Esophagus muscularis mucosa (tissue), 4 donors: ENCODE measurements around the gene GAS2L1. TPM values are rescaled to one million over a fixed set of nuclear protein-coding genes. Genes with fewer than 3 reads are reported as not detected.

Source experiments
- DNase-seq: peaks from one replicate; pipeline ENCODE4 v3.0.0-alpha.2; 2017; ENCODE audit errors: extremely low spot score
- H3K27ac ChIP-seq, 4 donors: fragments of 200-600 bp; sonication (generic); replicated peaks in 1 of 4; 1 replicate in 3 of 4; 2 replicates in 1 of 4; pipeline ENCODE4 v1.5.1; 2016 to 2019; ENCODE audit warnings: mild to moderate bottlenecking in 1 of 4
- H3K27me3 ChIP-seq, 4 donors: fragments of 200-600 bp; sonication (generic); one replicate each; pipeline versions ENCODE4 v1.5.1 to v1.6.0; 2016 to 2019
- H3K36me3 ChIP-seq, 4 donors: fragments of 200-600 bp; sonication (generic); one replicate each; pipeline ENCODE4 v1.5.1; 2016 to 2019
- H3K4me1 ChIP-seq, 4 donors: fragments of 200-600 bp; sonication (generic); one replicate each; pipeline ENCODE4 v1.5.1; 2016 to 2019
- H3K4me3 ChIP-seq, 4 donors: fragments of 200-600 bp; sonication (generic); 1 replicate in 2 of 4; 2 replicates in 2 of 4; pipeline ENCODE4 v1.5.1; 2016 to 2019; ENCODE audit warnings: mild to moderate bottlenecking in 4 of 4, moderate library complexity in 1 of 4
- H3K9me3 ChIP-seq, 4 donors: fragments of 200-600 bp; sonication (generic); 1 replicate in 3 of 4; 2 replicates in 1 of 4; pipeline ENCODE4 v1.5.1; 2016 to 2019
- EP300 ChIP-seq: sonication (generic); formaldehyde crosslinking; IDR thresholded peaks from one replicate; pipeline ENCODE4 v1.6.1; 2017; ENCODE audit warnings: antibody characterized with exemption
- POLR2A ChIP-seq: fragments of 450-650 bp; IDR thresholded peaks from one replicate; pipeline ENCODE4 v1.6.1; 2017; ENCODE audit warnings: antibody characterized with exemption, moderate library complexity, mild to moderate bottlenecking, low read depth
- POLR2AphosphoS5 ChIP-seq, 2 donors: sonication (generic); formaldehyde crosslinking; IDR thresholded peaks; one replicate each; pipeline ENCODE4 v1.6.1; 2017; ENCODE audit warnings: antibody characterized with exemption in 2 of 2
- WGBS: methylation state at CpG from one replicate; pipeline ENCODE4 v1.1.5; 2018; 5-methylcytosine and 5-hydroxymethylcytosine counted together
- intact Hi-C: fragments of 100-400 bp; cut with DNase I; formaldehyde crosslinking; loops from one replicate; pipeline ENCODE4 v1.15.1; 2023
- total RNA-seq, 4 donors: library from RNA; depleted of rRNA; stranded (reverse); fragments of >200 nt; gene quantifications; one replicate each; pipeline versions ENCODE4 v1.1.0 to v1.2.1, GENCODE V29; 2016
- TF ChIP-seq, protein P1 (sequence below), 3 experiments: fragments of 200-600 bp in 2 of 3; fragments of 450-650 bp in 1 of 3; sonication (generic) in 2 of 3; IDR thresholded peaks; one replicate each; pipeline ENCODE4 v1.5.1; 2017 to 2019; ENCODE audit warnings: antibody characterized with exemption in 3 of 3, mild to moderate bottlenecking in 2 of 3, moderate library complexity in 1 of 3

GAS2L1 gene
- total RNA-seq, 4 donors from 2014 or later, result 25.8 to 63.9 (median 38.8) TPM

DNA sequence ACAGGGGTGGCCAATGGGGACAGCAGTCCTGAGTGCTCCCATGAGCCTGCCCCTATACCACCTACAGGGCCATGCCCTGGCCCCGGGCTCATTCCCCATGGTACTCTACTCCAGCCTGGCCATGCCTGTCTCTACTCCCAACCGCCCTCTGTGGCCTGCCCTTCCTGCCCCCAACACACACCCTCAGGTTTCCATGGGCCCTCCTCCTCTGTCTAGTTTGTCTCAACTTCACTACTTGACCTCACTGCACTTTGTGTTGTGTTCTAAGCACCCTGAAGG is 35.3 kb downstream of the GAS2L1 start:
- Histone ChIP-seq H3K4me1 (peaks cover 22 to 41% (median 34%) of the 10 kb centered on the region in 4 donors), H3K9me3 (no peaks in the 10 kb centered on the region), H3K4me3 (no peak overlapping the region), H3K27me3 (no peaks in the 10 kb centered on the region), H3K36me3 (peaks cover 45 to 92% (median 80%) of the 10 kb centered on the region in 4 donors), H3K27ac (no peak overlapping the region)
- WGBS, result 100% methylated on average over 1 of the region's 2 CpGs
- TF ChIP-seq POLR2AphosphoS5 (IDR thresholded peaks at IDR 0.05) (no peak), POLR2A (no peak), EP300 (no peak)
- TF ChIP-seq, protein P1, sequence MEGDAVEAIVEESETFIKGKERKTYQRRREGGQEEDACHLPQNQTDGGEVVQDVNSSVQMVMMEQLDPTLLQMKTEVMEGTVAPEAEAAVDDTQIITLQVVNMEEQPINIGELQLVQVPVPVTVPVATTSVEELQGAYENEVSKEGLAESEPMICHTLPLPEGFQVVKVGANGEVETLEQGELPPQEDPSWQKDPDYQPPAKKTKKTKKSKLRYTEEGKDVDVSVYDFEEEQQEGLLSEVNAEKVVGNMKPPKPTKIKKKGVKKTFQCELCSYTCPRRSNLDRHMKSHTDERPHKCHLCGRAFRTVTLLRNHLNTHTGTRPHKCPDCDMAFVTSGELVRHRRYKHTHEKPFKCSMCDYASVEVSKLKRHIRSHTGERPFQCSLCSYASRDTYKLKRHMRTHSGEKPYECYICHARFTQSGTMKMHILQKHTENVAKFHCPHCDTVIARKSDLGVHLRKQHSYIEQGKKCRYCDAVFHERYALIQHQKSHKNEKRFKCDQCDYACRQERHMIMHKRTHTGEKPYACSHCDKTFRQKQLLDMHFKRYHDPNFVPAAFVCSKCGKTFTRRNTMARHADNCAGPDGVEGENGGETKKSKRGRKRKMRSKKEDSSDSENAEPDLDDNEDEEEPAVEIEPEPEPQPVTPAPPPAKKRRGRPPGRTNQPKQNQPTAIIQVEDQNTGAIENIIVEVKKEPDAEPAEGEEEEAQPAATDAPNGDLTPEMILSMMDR (IDR thresholded peaks at IDR 0.05), result no peak
- no peak for DNase-seq
- intact Hi-C loops, result loop anchor here (2.0 kb wide), 1 partner anchor 29 kb away; no protein-coding TSS in a partner anchor

DNA sequence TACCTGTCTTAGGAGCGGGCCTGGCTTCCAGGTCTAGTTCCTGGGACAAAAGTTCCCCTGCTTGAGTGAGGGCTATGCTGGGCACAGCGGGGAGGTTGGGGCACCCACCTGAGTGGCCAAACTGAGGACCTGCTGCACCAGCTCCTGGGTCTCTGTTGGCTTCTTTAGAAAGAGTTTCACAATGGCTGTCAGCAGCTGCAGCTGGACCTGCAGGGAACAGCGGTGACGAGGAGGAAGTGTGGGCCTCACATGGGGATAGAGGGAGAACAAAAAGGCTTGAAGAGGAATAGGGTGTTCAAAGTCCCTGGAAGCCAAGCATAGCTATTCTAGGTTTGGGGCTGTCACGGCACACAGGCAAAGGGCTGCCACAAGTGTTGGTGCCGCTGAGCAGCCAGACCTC is 35.7 kb downstream of the GAS2L1 start:
- Histone ChIP-seq H3K36me3 (peaks cover 44 to 92% (median 80%) of the 10 kb centered on the region in 4 donors), H3K27ac (no peak overlapping the region)

DNA sequence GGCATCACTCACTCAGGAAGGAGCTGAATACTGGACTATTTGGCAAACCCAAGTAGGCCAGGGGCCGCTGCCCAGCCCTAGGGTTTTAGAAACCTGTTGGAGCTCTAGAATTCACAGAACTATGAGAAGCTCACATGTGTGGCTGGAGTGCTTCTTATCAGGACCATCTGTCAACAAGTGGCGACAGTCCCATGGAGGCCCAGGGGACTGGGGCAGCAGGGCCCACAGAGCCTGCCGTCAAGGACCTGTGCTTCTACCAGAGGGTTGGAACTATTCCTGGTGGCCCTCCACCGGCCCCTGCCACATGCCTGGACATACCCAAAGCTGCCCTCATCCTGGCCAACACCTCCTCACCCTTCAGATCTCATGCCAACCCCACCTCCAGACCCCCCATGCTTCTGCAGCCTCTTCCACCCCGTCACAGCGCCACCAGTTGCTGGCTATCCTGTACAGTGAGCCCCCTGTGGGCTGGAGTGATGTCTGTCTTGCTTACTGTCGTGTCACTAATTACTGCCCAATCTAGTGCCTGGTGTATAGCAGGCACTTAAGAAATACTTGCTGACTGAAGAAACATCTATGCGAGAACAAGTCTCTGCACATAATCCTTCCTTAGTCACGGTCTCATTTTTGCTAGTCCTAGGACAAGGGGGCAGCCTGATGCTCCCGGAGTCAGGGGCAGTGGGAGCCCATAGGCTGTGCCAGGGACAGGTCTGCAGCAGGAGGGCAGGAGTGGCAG is 36.3 kb downstream of the GAS2L1 start:
- Histone ChIP-seq H3K36me3 (peaks cover 42 to 92% (median 79%) of the 10 kb centered on the region in 4 donors), H3K27ac (peak overlapping the region in 2 of 4 donors; percentile 57 to 80), H3K27me3 (no peaks in the 10 kb centered on the region), H3K4me3 (no peak overlapping the region), H3K9me3 (no peaks in the 10 kb centered on the region), H3K4me1 (peaks cover 22 to 44% (median 35%) of the 10 kb centered on the region in 4 donors)
- WGBS, result 83% methylated on average over 10 of the region's 10 CpGs
- intact Hi-C loops, result loop anchor here (2.0 kb wide), 1 partner anchor 30 kb away; no protein-coding TSS in a partner anchor
- TF ChIP-seq POLR2A (no peak), EP300 (no peak), POLR2AphosphoS5 (IDR thresholded peaks at IDR 0.05) (no peak)
- TF ChIP-seq, protein P1 (IDR thresholded peaks at IDR 0.05), result no peak
- DNase-seq, result no peak

More for the DNA sequence above, 35.7 kb downstream of the GAS2L1 start:
- Histone ChIP-seq H3K4me1 (peaks cover 22 to 44% (median 35%) of the 10 kb centered on the region in 4 donors), H3K27me3 (no peaks in the 10 kb centered on the region), H3K4me3 (no peak overlapping the region), H3K9me3 (no peaks in the 10 kb centered on the region)
- intact Hi-C loops, result loop anchor here (2.0 kb wide), 1 partner anchor 29 kb away; no protein-coding TSS in a partner anchor
- DNase-seq, result no peak
- WGBS, result 91% methylated on average over 5 of the region's 6 CpGs
- TF ChIP-seq, protein P1 (IDR thresholded peaks at IDR 0.05), result no peak
- no peak for TF ChIP-seq EP300

DNA sequence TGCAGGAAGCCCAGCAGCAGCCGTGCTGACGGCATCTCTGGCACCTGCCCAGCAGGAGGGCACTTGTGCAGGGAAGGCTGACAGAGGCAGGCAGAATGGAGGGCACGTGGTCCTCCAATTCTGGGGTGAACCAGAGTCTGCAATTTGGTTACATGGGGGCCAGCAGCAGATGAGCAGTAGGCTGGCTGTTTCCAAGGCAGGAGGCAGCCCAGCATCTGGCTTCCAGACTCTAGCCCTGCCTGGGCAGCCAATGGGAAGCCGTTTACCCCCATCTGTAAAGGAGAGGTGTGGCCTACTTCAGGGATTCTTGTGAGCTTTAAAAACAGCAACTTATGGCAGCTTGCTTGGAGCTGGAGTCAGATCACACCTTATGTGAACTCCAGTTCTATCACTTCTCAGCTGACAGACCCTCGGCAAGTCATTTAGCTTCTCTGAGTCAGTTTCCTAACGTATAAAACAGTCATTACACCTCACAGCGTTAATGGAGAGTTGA is 36.9 kb downstream of the GAS2L1 start:
- no peak overlapping the region for H3K4me3 ChIP-seq
- H3K4me1 ChIP-seq, result peaks cover 22 to 44% (median 35%) of the 10 kb centered on the region in 4 donors
- H3K9me3 ChIP-seq, result no peaks in the 10 kb centered on the region
- 73% methylated on average over 6 of the region's 7 CpGs for WGBS
- no peak for DNase-seq
- peaks cover 36 to 92% (median 79%) of the 10 kb centered on the region in 4 donors for H3K36me3 ChIP-seq
- no peaks in the 10 kb centered on the region for H3K27me3 ChIP-seq
- TF ChIP-seq POLR2A (no peak), EP300 (no peak), POLR2AphosphoS5 (IDR thresholded peaks at IDR 0.05) (no peak)
- TF ChIP-seq, protein P1 (IDR thresholded peaks at IDR 0.05), result no peak
- intact Hi-C loops, result loop anchor here (2.0 kb wide), 1 partner anchor 31 kb away; no protein-coding TSS in a partner anchor
- peak overlapping the region; percentile 47 to 80 (median 65) for H3K27ac ChIP-seq
